GM12878 (cell line): Measurements from ENCODE around the gene CSRP1.

ENCODE experiments used
- BHLHE40 ChIP-seq, 2 experiments: fragments of 450-650 bp in 1 of 2; IDR thresholded peaks; 2 replicates each; pipeline ENCODE4 v1.6.1; 2011 to 2017; ENCODE audit warnings: low read depth in 2 of 2, borderline replicate concordance in 1 of 2, improper control_type of control experiment in 1 of 2, low read length in 1 of 2, mild to moderate bottlenecking in 1 of 2
- FOXK2 ChIP-seq: fragments of 450-650 bp; IDR thresholded peaks from 2 replicates; pipeline ENCODE4 v1.6.1; 2017; ENCODE audit warnings: mild to moderate bottlenecking, moderate library complexity
- IRF4 ChIP-seq: IDR thresholded peaks from 2 replicates; pipeline ENCODE4 v1.6.1; 2011; ENCODE audit warnings: low read depth, low read length
- MAX ChIP-seq: IDR thresholded peaks from 2 replicates; pipeline ENCODE4 v1.6.1; 2012; ENCODE audit warnings: low read depth, low read length, improper control_type of control experiment
- NR2C2 ChIP-seq: IDR thresholded peaks from 2 replicates; pipeline ENCODE4 v1.6.1; 2011; ENCODE audit warnings: borderline replicate concordance, low read depth; ENCODE audit not compliant: control insufficient read depth, insufficient read length
- NRF1 ChIP-seq: conservative IDR thresholded peaks from 2 replicates; pipeline ENCODE4 v1.6.1; 2011; ENCODE audit warnings: mild to moderate bottlenecking, low read depth, low read length, improper control_type of control experiment
- POLR2A ChIP-seq: IDR thresholded peaks from 2 replicates; pipeline ENCODE4 v1.6.1; 2011; ENCODE audit warnings: low read depth, mild to moderate bottlenecking, low read length
- POLR2AphosphoS5 ChIP-seq: IDR thresholded peaks from 2 replicates; pipeline ENCODE4 v1.6.1; 2011; ENCODE audit warnings: mild to moderate bottlenecking, low read length, inconsistent platforms
- RAD21 ChIP-seq: IDR thresholded peaks from 2 replicates; pipeline ENCODE4 v1.6.1; 2011; ENCODE audit warnings: mild to moderate bottlenecking, low read depth, low read length, moderate library complexity; ENCODE audit not compliant: insufficient read depth
- SUZ12 ChIP-seq: fragments of 200-600 bp; sonication (generic); IDR thresholded peaks from one replicate; pipeline ENCODE4 v1.6.1; 2018; ENCODE audit warnings: antibody characterized with exemption, mild to moderate bottlenecking; ENCODE audit not compliant: unreplicated experiment
- TAF1 ChIP-seq: IDR thresholded peaks from 2 replicates; pipeline ENCODE4 v1.6.1; 2011; ENCODE audit warnings: mild to moderate bottlenecking, low read depth, low read length, borderline replicate concordance
- ZBED1 ChIP-seq: IDR thresholded peaks from 2 replicates; pipeline ENCODE4 v1.6.1; 2016; ENCODE audit warnings: borderline replicate concordance
- TF ChIP-seq, protein P1 (sequence below): fragments of 450-650 bp; formaldehyde crosslinking; IDR thresholded peaks from 2 replicates; pipeline ENCODE4 v1.5.0; 2022; ENCODE audit warnings: mild to moderate bottlenecking, missing genetic modification characterization

DNA sequence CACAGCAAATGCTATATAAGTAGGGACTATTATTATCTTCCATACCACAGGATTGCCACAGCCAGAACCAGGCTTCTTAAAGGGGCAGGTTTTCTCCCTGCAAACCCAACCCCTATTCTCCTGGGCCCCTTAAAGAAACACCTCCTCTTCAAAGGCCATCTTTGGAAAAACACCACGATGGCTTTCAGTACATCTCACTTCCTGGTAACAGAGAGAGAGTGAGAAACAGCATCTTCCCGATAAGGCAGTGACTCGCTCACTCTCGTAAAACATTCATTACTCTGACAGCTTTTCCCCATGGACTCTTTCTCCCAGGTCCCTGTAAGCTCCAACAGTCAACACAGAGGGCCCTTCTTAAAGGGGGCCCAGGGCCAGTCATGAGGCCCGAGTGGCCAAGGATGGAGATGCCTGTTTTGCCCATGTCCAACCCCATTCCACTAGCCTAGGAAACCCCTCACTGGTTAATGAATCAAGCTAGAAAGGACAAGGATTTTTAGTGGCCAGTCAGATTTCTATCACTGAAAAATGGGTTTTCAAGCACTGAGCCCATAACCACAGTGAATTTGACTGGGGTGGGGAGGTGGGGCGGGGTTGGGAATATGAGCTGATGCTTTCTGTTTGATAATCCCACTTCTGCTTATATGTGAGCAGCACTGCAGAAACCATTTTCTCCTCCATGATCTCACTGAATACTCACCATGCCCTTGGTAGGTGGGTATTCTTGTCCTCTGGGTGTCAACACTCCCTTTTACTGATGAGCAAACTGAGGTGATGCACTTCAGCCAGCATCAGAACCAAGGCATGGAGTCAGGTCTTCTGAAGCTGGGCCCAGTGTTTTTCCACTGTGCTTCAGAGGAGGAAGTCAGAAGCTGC lies 28.4 kb upstream of the CSRP1 start:
- TF ChIP-seq IRF4, result no peak
- TF ChIP-seq SUZ12, result no peak
- no peak for TF ChIP-seq NRF1
- TF ChIP-seq, protein P1, sequence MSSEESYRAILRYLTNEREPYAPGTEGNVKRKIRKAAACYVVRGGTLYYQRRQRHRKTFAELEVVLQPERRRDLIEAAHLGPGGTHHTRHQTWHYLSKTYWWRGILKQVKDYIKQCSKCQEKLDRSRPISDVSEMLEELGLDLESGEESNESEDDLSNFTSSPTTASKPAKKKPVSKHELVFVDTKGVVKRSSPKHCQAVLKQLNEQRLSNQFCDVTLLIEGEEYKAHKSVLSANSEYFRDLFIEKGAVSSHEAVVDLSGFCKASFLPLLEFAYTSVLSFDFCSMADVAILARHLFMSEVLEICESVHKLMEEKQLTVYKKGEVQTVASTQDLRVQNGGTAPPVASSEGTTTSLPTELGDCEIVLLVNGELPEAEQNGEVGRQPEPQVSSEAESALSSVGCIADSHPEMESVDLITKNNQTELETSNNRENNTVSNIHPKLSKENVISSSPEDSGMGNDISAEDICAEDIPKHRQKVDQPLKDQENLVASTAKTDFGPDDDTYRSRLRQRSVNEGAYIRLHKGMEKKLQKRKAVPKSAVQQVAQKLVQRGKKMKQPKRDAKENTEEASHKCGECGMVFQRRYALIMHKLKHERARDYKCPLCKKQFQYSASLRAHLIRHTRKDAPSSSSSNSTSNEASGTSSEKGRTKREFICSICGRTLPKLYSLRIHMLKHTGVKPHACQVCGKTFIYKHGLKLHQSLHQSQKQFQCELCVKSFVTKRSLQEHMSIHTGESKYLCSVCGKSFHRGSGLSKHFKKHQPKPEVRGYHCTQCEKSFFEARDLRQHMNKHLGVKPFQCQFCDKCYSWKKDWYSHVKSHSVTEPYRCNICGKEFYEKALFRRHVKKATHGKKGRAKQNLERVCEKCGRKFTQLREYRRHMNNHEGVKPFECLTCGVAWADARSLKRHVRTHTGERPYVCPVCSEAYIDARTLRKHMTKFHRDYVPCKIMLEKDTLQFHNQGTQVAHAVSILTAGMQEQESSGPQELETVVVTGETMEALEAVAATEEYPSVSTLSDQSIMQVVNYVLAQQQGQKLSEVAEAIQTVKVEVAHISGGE (CRISPR knock-in tag), result no peak
- TF ChIP-seq NR2C2, result no peak
- TF ChIP-seq POLR2A, result no peak
- no peak for TF ChIP-seq BHLHE40 (IDR thresholded peaks at IDR 0.05; ENCODE audit: borderline replicate concordance in 1 of 2, low read depth in 2 of 2, low read length in 1 of 2)
- TF ChIP-seq POLR2AphosphoS5, result no peak
- TF ChIP-seq RAD21, result no peak
- no peak for TF ChIP-seq MAX
- TF ChIP-seq ZBED1, result no peak
- no peak for TF ChIP-seq TAF1
- TF ChIP-seq FOXK2, result no peak
